Fibroblast of the aortic adventitia (primary cell): Measurements from ENCODE around the gene GAS7. TPM values are rescaled to one million over a fixed set of nuclear protein-coding genes. Genes with fewer than 3 reads are reported as not detected.

Experiments
- DNase-seq: peaks from one replicate; pipeline ENCODE4 v3.0.0-alpha.2; 2010; ENCODE audit warnings: low read depth
- H3K4me3 ChIP-seq: 2 replicates; pipeline ENCODE4 v1.5.1; 2011; ENCODE audit warnings: low read depth, mild to moderate bottlenecking, control low read depth, low read length, moderate library complexity
- total RNA-seq: library from RNA; depleted of rRNA; stranded (reverse); fragments of >200 nt; gene quantifications from 2 replicates; pipeline ENCODE4 v1.2.3, GENCODE V29; 2012; ENCODE audit warnings: low replicate concordance
- TF ChIP-seq, protein P1 (sequence below): IDR thresholded peaks from 2 replicates; pipeline ENCODE4 v1.5.1; 2011; ENCODE audit warnings: mild to moderate bottlenecking, low read length, control low read depth, inconsistent platforms; ENCODE audit not compliant: insufficient read depth

GAS7 gene
- total RNA-seq, 1 donor, result 7.0 TPM

DNA sequence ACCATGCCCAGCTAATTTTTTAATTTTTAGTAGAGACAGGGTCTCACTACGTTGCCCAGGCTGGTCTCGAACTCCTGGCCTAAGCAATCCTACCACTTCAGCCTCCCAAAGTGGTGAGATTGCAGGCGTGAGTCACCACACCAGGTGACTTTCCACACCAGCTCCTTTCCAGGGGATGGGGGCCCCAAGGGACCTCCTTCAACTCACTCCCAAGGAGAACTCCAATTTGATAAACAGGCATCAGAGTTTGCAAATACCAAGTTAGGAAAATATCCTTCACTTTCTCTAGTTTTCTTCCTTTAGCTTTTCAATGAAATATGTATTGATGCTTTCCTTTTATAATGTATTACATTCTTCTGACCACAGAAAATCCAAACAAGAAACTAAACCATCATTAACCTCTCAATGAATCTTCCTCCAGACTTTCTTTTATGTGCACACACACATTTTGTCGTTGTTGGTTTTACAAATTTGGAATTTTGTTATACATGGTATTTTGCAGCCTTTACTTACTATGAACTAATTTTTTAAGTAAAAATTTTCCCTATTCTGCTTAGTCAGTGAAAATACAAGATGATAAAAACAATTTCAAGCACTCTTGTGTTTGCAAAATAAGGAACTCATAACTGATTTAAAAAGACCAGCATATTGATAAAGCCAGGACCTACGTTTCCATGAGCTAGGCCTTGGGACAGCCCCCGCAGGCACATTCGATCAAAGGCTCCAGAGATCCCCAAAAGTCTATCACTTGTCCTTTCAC is 32.0 kb downstream of the GAS7 start:
- TF ChIP-seq, protein P1, sequence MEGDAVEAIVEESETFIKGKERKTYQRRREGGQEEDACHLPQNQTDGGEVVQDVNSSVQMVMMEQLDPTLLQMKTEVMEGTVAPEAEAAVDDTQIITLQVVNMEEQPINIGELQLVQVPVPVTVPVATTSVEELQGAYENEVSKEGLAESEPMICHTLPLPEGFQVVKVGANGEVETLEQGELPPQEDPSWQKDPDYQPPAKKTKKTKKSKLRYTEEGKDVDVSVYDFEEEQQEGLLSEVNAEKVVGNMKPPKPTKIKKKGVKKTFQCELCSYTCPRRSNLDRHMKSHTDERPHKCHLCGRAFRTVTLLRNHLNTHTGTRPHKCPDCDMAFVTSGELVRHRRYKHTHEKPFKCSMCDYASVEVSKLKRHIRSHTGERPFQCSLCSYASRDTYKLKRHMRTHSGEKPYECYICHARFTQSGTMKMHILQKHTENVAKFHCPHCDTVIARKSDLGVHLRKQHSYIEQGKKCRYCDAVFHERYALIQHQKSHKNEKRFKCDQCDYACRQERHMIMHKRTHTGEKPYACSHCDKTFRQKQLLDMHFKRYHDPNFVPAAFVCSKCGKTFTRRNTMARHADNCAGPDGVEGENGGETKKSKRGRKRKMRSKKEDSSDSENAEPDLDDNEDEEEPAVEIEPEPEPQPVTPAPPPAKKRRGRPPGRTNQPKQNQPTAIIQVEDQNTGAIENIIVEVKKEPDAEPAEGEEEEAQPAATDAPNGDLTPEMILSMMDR, result no peak
- DNase-seq, result no peak
- H3K4me3 ChIP-seq, result no peak overlapping the region

DNA sequence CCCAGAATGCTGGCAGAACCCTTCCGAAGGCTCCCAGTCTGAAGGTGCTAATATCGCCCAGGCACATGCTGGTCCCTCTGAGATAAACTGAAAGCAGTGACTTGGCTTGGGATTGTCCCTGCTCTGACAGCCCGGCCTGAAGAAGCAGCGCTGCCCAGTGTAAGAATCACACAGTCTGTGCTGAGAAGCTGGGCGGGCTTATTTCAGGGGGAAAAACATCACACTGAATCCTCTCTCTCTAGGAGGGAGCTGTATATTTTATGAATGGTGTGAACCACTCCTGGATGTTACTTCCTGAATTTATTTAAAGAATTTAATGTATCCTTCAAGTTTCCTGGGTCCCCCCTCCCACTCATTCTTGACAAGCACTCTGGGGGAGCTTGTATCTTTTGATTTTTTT is 36.3 kb downstream of the GAS7 start:
- H3K4me3 ChIP-seq, result no peak overlapping the region
- peak; percentile 17 for DNase-seq
- TF ChIP-seq, protein P1, result no peak

DNA sequence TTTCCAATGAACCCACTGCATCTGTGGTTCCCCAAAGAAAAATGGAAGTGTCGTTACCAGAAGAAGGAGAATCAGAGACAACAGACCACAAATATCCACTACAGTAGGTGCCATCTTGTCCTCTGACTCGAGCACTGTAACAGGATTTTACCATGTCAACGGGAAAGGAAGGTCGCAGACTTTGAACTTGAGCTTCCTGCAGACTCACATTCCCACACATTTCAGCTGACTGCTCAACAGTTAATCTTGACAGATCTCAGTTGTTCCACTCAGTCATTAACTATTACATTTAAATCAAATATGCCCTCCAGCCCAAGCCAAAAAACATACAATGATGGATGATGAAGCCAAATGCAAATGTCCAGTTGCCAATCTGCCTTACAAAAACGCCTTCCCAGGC is 37.0 kb downstream of the GAS7 start:
- no peak for DNase-seq
- H3K4me3 ChIP-seq, result no peak overlapping the region
- TF ChIP-seq, protein P1, result no peak

DNA sequence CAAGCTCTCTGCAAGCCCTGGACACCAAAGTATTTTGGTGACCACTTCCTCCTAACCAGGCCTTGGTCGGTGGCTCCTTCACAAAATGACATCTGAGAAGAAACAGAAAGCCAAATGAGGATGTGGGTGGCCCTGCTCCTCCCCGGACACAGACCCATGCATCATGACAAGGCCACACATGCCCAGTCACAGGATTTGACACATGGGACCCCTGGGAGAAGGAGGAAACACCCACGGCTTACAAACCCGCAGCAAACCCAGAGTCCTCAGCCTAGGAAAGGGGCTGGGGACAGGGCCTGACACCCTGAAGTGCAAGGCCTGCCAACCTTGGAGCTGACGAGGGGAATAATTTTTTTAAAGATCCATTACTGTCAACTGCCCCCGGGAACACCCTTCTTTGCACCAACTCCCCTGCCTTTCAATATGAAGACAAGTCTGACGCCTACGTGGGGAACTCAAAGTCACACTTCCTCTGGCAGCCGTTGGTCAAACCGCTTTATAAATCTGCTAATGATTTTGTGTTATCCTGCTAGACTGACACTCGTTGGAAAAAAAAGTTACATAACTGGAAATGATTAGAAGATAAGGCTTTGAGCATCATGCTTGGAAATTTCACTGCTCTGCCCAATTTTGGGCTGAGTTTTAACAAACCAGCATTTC is 41.3 kb downstream of the GAS7 start:
- TF ChIP-seq, protein P1, result no peak
- DNase-seq, result no peak
- H3K4me3 ChIP-seq, result no peak overlapping the region

DNA sequence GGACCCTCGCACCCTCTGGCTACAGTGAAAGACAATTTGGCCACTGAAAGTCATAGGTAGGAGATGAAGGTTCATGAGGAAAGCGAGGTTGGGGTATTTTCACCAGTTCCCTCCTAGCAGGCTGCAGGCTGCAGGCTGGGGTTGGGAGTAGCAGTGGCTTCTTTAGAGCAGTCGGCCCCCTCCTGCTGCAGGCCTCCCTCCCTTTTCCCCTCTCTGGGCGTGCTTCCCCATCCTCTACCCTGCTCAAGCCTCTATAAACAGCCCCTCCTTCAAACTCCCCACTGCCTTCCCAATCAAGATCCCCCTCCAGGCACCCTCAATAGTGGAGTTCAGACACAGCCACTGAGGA is 41.8 kb downstream of the GAS7 start:
- DNase-seq, result no peak
- TF ChIP-seq, protein P1, result no peak
- no peak overlapping the region for H3K4me3 ChIP-seq

DNA sequence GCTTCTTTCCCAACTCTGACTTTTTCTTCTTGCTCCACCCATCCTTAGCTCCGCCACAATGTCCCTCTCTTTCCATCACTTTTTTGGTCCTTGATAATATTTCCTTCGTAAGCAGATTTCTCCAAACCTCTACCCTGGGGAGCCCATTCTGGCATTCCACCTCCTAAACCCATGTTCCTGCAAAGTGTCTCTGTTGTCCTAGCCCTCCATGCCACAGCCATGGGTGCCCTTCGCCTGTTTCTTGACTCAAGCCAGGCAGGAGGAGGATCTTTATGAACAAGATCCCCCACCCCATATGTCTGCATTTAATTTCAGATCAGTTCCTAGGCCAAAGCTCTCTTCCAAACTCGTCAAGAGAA is 42.4 kb downstream of the GAS7 start:
- H3K4me3 ChIP-seq, result no peak overlapping the region
- TF ChIP-seq, protein P1, result no peak
- DNase-seq, result no peak
